HG03378 (cell line): ENCODE measurements around the gene PTPN3.

Experiments
- ATAC-seq: cut with Tn5 transposase; IDR thresholded peaks from one replicate; pipeline ENCODE4 v1.9.1; 2021; ENCODE audit warnings: mild to moderate bottlenecking, moderate library complexity; ENCODE audit not compliant: unreplicated experiment

Gene PTPN3

GRCh38 chr9:109428854-109429253 is 69.3 kb downstream of the PTPN3 start:
- ATAC-seq = no peak

GRCh38 chr9:109427886-109428285 is 70.2 kb downstream of the PTPN3 start:
- ATAC-seq = no peak

GRCh38 chr9:109426626-109427402 is 71.3 kb downstream of the PTPN3 start:
- ATAC-seq = no peak

- ATAC-seq = no peak
These were observed 73.5 kb downstream of the PTPN3 start for GRCh38 chr9:109424618-109425017.

- no peak for ATAC-seq
These were observed 74.2 kb downstream of the PTPN3 start for GRCh38 chr9:109423877-109424276.

GRCh38 chr9:109422641-109423040 is 75.5 kb downstream of the PTPN3 start:
- ATAC-seq = peak; percentile 82

- ATAC-seq = no peak
These were observed 76.8 kb downstream of the PTPN3 start for GRCh38 chr9:109421026-109421970.

- ATAC-seq = no peak
These were observed 78.6 kb downstream of the PTPN3 start for GRCh38 chr9:109419531-109419930.

- peak; percentile 35 for ATAC-seq
These were observed 79.3 kb downstream of the PTPN3 start for GRCh38 chr9:109418827-109419226.

- no peak for ATAC-seq
These were observed 80.2 kb downstream of the PTPN3 start for GRCh38 chr9:109417585-109418544.

- ATAC-seq = no peak
These were observed 81.1 kb downstream of the PTPN3 start for GRCh38 chr9:109417054-109417453.

- ATAC-seq = peak; percentile 46
These were observed 81.9 kb downstream of the PTPN3 start for GRCh38 chr9:109416135-109416706.

- ATAC-seq = no peak
These were observed 83.9 kb downstream of the PTPN3 start for GRCh38 chr9:109414125-109414785.

GRCh38 chr9:109411798-109412352 is 86.2 kb downstream of the PTPN3 start:
- ATAC-seq = peak; percentile 50

GRCh38 chr9:109411069-109411761 is 86.9 kb downstream of the PTPN3 start:
- peak; percentile 76 for ATAC-seq

GRCh38 chr9:109409773-109410397 is 88.2 kb downstream of the PTPN3 start:
- no peak for ATAC-seq

- ATAC-seq = no peak
These were observed 89.2 kb downstream of the PTPN3 start for GRCh38 chr9:109408759-109409462.
